B cell (primary cell): ENCODE measurements around the gene GOLGA6L10. TPM values are rescaled to one million over a fixed set of nuclear protein-coding genes. Genes with fewer than 3 reads are reported as not detected.
A peak's percentile ranks its signal among the peaks of the same experiment; 100 is the strongest.
"Not testable (repeated sequence)": the region's sequence is repeated elsewhere in the genome, so short reads cannot be mapped to it uniquely, and the experiment has no call there.

ENCODE experiments used
- ATAC-seq: fragments of 200-7000 bp; cut with Tn5 transposase; one replicate; pipeline ENCODE4 v1.10.0; 2021; ENCODE audit warnings: low read depth, mild to moderate bottlenecking, moderate number of reproducible peaks, moderate library complexity
- CTCF ChIA-PET: fragments of 350-600 bp; sonication (Branson Sonifier 250); formaldehyde crosslinking; loops from one replicate; lab custom pipeline; 2021; ENCODE audit warnings: antibody characterized with exemption, inconsistent platforms; lab: Charles Lee
- POLR2A ChIA-PET: fragments of 350-600 bp; sonication (Branson Sonifier 250); formaldehyde crosslinking; loops from one replicate; lab custom pipeline; 2021; ENCODE audit warnings: antibody characterized with exemption; lab: Charles Lee
- DNase-seq: peaks from one replicate; pipeline ENCODE4 v3.0.0; 2013
- H2AFZ ChIP-seq: 2 replicates; pipeline ENCODE4 v1.6.1; 2012; ENCODE audit warnings: mild to moderate bottlenecking, low read depth, low read length; ENCODE audit not compliant: insufficient read depth, poor library complexity, severe bottlenecking
- H3K27ac ChIP-seq, 2 donors: 1 replicate in 1 of 2; 2 replicates in 1 of 2; pipeline ENCODE4 v1.5.1; 2012 to 2013; ENCODE audit warnings: low read length in 2 of 2, mild to moderate bottlenecking in 2 of 2, moderate library complexity in 1 of 2
- H3K27me3 ChIP-seq, 4 experiments: fragments of 200-600 bp in 1 of 4; sonication (generic) in 1 of 4; replicated peaks in 1 of 4; 1 replicate in 2 of 4; 2 replicates in 2 of 4; pipeline versions ENCODE4 v1.6.1 to v1.7.0; 2013 to 2016; ENCODE audit warnings: low read length in 3 of 4, mild to moderate bottlenecking in 2 of 4, mixed read lengths in 1 of 4, moderate library complexity in 1 of 4; ENCODE audit not compliant: insufficient read depth in 4 of 4, control insufficient read depth in 3 of 4; ENCODE audit errors: control extremely low read depth in 1 of 4
- H3K36me3 ChIP-seq, 2 experiments: replicated peaks in 1 of 2; 1 replicate in 1 of 2; 2 replicates in 1 of 2; pipeline versions ENCODE4 v1.6.1 to v1.7.1; 2013; ENCODE audit warnings: low read length in 1 of 2; ENCODE audit not compliant: insufficient read depth in 2 of 2, control insufficient read depth in 1 of 2; ENCODE audit errors: control extremely low read depth in 1 of 2, extremely low read depth in 1 of 2
- H3K4me1 ChIP-seq, 2 donors: fragments of 200-600 bp in 1 of 2; sonication (generic) in 1 of 2; 1 replicate in 1 of 2; 2 replicates in 1 of 2; pipeline versions ENCODE4 v1.5.1 to v1.6.1; 2013 to 2017; ENCODE audit warnings: low read length in 2 of 2; ENCODE audit not compliant: control insufficient read depth in 2 of 2, insufficient read depth in 2 of 2
- H3K4me2 ChIP-seq: replicated peaks from 2 replicates; pipeline ENCODE3; 2012; ENCODE audit warnings: mild to moderate bottlenecking, low read depth, low read length; ENCODE audit not compliant: poor library complexity, severe bottlenecking
- H3K4me3 ChIP-seq, 5 experiments: fragments of 200-600 bp in 1 of 5; sonication (generic) in 1 of 5; 1 replicate in 3 of 5; 2 replicates in 2 of 5; pipeline versions ENCODE4 v1.5.1 to v1.7.0; 2011 to 2016; ENCODE audit warnings: low read length in 4 of 5, mild to moderate bottlenecking in 4 of 5, low read depth in 2 of 5, control low read depth in 1 of 5, moderate library complexity in 1 of 5; ENCODE audit not compliant: insufficient read depth in 1 of 5; ENCODE audit errors: control extremely low read depth in 1 of 5, extremely low read depth in 1 of 5
- H3K79me2 ChIP-seq: fragments of 200-600 bp; sonication (generic); one replicate; pipeline ENCODE4 v1.6.0; 2016; ENCODE audit warnings: low read length; ENCODE audit not compliant: control insufficient read depth, insufficient read depth
- H3K9ac ChIP-seq: fragments of 200-600 bp; sonication (generic); 2 replicates; pipeline ENCODE4 v1.6.1; 2017; ENCODE audit warnings: mild to moderate bottlenecking, low read length, moderate library complexity
- H3K9me3 ChIP-seq, 3 donors: one replicate each; pipeline versions ENCODE4 v1.6.1 to v1.7.1; 2013; ENCODE audit warnings: low read length in 2 of 3; ENCODE audit not compliant: control insufficient read depth in 2 of 3, insufficient read depth in 1 of 3; ENCODE audit errors: control extremely low read depth in 1 of 3
- H4K20me1 ChIP-seq: 2 replicates; pipeline ENCODE4 v1.6.0; 2012; ENCODE audit warnings: mild to moderate bottlenecking, low read length; ENCODE audit not compliant: insufficient read depth, control insufficient read depth, poor library complexity, severe bottlenecking
- H3K27ac Mint-ChIP-seq: one replicate; pipeline ENCODE4 v1.8.0; 2021; ENCODE audit warnings: mixed read lengths
- H3K27me3 Mint-ChIP-seq: one replicate; pipeline ENCODE4 v1.8.0; 2021; ENCODE audit warnings: mixed read lengths
- H3K4me1 Mint-ChIP-seq: one replicate; pipeline ENCODE4 v1.8.0; 2021; ENCODE audit warnings: mixed read lengths
- H3K4me3 Mint-ChIP-seq: one replicate; pipeline ENCODE4 v1.8.0; 2021; ENCODE audit warnings: mixed read lengths
- H3K9me3 Mint-ChIP-seq: one replicate; pipeline ENCODE4 v1.8.0; 2022; ENCODE audit warnings: mixed read lengths; ENCODE audit not compliant: insufficient read depth
- WGBS: methylation state at CpG from one replicate; pipeline ENCODE4 v1.1.5; 2013; ENCODE audit warnings: missing lambda C conversion rate; ENCODE audit not compliant: insufficient coverage; 5-methylcytosine and 5-hydroxymethylcytosine counted together
- intact Hi-C: fragments of 100-400 bp; cut with micrococcal nuclease; formaldehyde crosslinking; loops from one replicate; pipeline ENCODE4 v1.10.0; 2022
- polyA plus RNA-seq: library from polyadenylated mRNA; depleted of rRNA; stranded (reverse); fragments of >200 nt; gene quantifications from 2 replicates; pipeline ENCODE4 v1.2.3, GENCODE V29; 2012
- total RNA-seq, 2 donors: library from RNA; stranded (reverse); fragments of 120-200 nt in 1 of 2; gene quantifications; 1 replicate in 1 of 2; 2 replicates in 1 of 2; pipeline versions ENCODE4 v1.2.3 to v1.2.4, GENCODE V29; 2013 to 2022

GOLGA6L10 gene
- total and polyA plus RNA-seq, 2 donors (not counting 1 experiment from before 2014, with no cell fraction given) = 0.73 to 1.1 TPM

- H3K9ac ChIP-seq, H3K4me3 Mint-ChIP-seq, H3K27ac ChIP-seq, H3K4me2 ChIP-seq, H3K27me3 ChIP-seq, H3K79me2 ChIP-seq, H2AFZ ChIP-seq, CTCF ChIA-PET, H3K9me3 Mint-ChIP-seq, H4K20me1 ChIP-seq, ATAC-seq, H3K36me3 ChIP-seq, H3K9me3 ChIP-seq, H3K4me1 Mint-ChIP-seq, H3K27ac Mint-ChIP-seq, POLR2A ChIA-PET, H3K4me1 ChIP-seq, DNase-seq, intact Hi-C loops, H3K27me3 Mint-ChIP-seq, H3K4me3 ChIP-seq: not testable (repeated sequence)
These were observed 37.9 kb upstream of the GOLGA6L10 start for GRCh38 chr15:82387209-82387608.

GRCh38 chr15:82381330-82381955 lies 32.2 kb upstream of the GOLGA6L10 start:
- H3K4me2 ChIP-seq = peak overlapping the region; percentile 25
- H3K27ac Mint-ChIP-seq, intact Hi-C loops, H2AFZ ChIP-seq, H3K36me3 ChIP-seq, H3K4me3 ChIP-seq, H3K9ac ChIP-seq, H3K27me3 ChIP-seq, ATAC-seq, H4K20me1 ChIP-seq, H3K9me3 Mint-ChIP-seq, H3K4me3 Mint-ChIP-seq, H3K79me2 ChIP-seq, H3K9me3 ChIP-seq, H3K27me3 Mint-ChIP-seq, POLR2A ChIA-PET, CTCF ChIA-PET, H3K27ac ChIP-seq: not testable (repeated sequence)
- WGBS = 4% methylated on average over 4 of the region's 11 CpGs
- peaks cover 11 to 13% of the 10 kb centered on the region in 2 donors for H3K4me1 ChIP-seq
- peaks cover 16% of the 10 kb centered on the region for H3K4me1 Mint-ChIP-seq
- DNase-seq = peak; percentile 44

GRCh38 chr15:82379552-82379951 lies 30.3 kb upstream of the GOLGA6L10 start:
- DNase-seq, POLR2A ChIA-PET, H3K36me3 ChIP-seq, H3K27me3 ChIP-seq, H3K27ac ChIP-seq, CTCF ChIA-PET, H3K9ac ChIP-seq, H3K9me3 ChIP-seq, H4K20me1 ChIP-seq, H3K4me3 ChIP-seq, H3K4me2 ChIP-seq, H3K9me3 Mint-ChIP-seq, H3K27me3 Mint-ChIP-seq, H3K4me3 Mint-ChIP-seq, H3K27ac Mint-ChIP-seq, H3K79me2 ChIP-seq, intact Hi-C loops, H2AFZ ChIP-seq, ATAC-seq: not testable (repeated sequence)
- peaks cover 16% of the 10 kb centered on the region for H3K4me1 Mint-ChIP-seq
- peaks cover 11 to 13% of the 10 kb centered on the region in 2 donors for H3K4me1 ChIP-seq
- WGBS = no CpG with 5 or more reads among the region's 6 CpGs

- H3K27me3 ChIP-seq, H3K4me3 ChIP-seq, H3K9me3 Mint-ChIP-seq, H3K9ac ChIP-seq, H3K4me3 Mint-ChIP-seq, H3K27ac ChIP-seq, H2AFZ ChIP-seq, intact Hi-C loops, H3K79me2 ChIP-seq, H3K4me2 ChIP-seq, ATAC-seq, H3K9me3 ChIP-seq, H3K27me3 Mint-ChIP-seq, POLR2A ChIA-PET, DNase-seq, H3K4me1 ChIP-seq, H3K36me3 ChIP-seq, H4K20me1 ChIP-seq, H3K27ac Mint-ChIP-seq, H3K4me1 Mint-ChIP-seq: not testable (repeated sequence)
- CTCF ChIA-PET = interaction anchor here (0.6 kb wide), 1 partner anchor 266 kb away, joined by 3 read pairs; no protein-coding TSS in a partner anchor
- WGBS = no CpG with 5 or more reads among the region's 2 CpGs
These were observed 24.4 kb upstream of the GOLGA6L10 start for GRCh38 chr15:82373661-82374060.
